Measurements from ENCODE around the gene ZC3H10.

DNA sequence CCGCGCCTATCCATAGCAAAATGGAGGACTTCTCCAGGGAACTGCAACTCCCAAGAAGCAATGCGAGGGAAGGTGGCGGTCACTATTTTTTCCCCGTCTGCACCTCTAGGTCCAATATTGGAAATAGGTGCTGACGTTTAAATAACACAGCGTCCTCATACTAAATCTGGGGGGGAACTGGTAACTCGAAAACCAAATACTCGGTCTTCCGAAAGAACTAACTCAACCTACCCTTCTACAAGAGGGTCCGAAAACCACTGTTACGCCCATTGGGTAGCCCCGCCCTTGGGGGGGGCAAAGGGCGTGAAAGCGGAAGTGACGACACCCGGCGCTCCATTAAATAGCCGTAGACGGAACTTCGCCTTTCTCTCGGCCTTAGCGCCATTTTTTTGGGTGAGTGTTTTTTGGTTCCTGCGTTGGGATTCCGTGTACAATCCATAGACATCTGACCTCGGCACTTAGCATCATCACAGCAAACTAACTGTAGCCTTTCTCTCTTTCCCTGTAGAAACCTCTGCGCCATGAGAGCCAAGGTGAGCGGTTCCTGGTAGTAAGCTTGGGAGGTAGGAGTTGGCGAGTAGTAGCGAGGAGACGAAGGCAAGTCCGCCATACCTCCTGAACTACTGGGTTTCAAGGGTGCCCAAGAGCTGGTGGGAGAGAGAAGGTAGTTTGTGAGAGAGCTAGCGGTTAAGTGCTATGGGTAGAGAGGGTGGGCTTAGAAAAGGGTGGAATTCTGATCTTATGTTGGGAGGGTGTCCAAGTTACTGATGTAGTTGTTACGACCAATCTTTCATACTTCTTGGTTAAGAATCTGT lies 1.6 kb upstream of the ZC3H10 start, which contains the start of gene RPL41:
- TF ChIP-seq CTCF (IDR thresholded peaks at IDR 0.05; ENCODE audit: control extremely low read depth in 1 of 3, insufficient read depth in 1 of 3, low read depth in 1 of 3, low read length in 3 of 3), result no peak
- TF ChIP-seq POLR2A (IDR thresholded peaks at IDR 0.05; ENCODE audit: control extremely low read depth in 1 of 2, low read depth in 2 of 2, low read length in 2 of 2), result peak; percentile 99 to 100
- TF ChIP-seq SRF (IDR thresholded peaks at IDR 0.05; ENCODE audit: low read depth, low read length), result no peak
- peak; percentile 78 for TF ChIP-seq SP1 (IDR thresholded peaks at IDR 0.05; ENCODE audit: low read depth, low read length)
- TF ChIP-seq POLR2AphosphoS5 (IDR thresholded peaks at IDR 0.05; ENCODE audit: low read depth, low read length), result peak; percentile 98
- no peak for TF ChIP-seq EP300 (IDR thresholded peaks at IDR 0.05; ENCODE audit: borderline replicate concordance in 1 of 2, low read depth in 2 of 2, low read length in 2 of 2)
- peak; percentile 65 for TF ChIP-seq CHD2 (IDR thresholded peaks at IDR 0.05; ENCODE audit: low read length)
- no peak for TF ChIP-seq KDM1A (IDR thresholded peaks at IDR 0.05; ENCODE audit: borderline replicate concordance, low read length)
- TF ChIP-seq TEAD4 (IDR thresholded peaks at IDR 0.05; ENCODE audit: low read depth, low read length), result no peak
- 0 out of 4 replicates have a peak, but pooled peaks of 1 of the 2 experiments have one; percentile 20 for TF ChIP-seq SIN3A (conservative IDR thresholded peaks at IDR 0.05 in 1 of 2, IDR thresholded peaks at IDR 0.05 in 1 of 2; ENCODE audit: low read depth in 1 of 2, low read length in 2 of 2)

All from H1 (cell line).